NCI-H1048 (cell line): ENCODE measurements around the gene LCE2A.
"Not testable (repeated sequence)": the region's sequence is repeated elsewhere in the genome, so short reads cannot be mapped to it uniquely, and the experiment has no call there.

Experiments used
- DNase-seq: peaks from one replicate; lab custom pipeline; 2025; lab: John Stamatoyannopoulos, UW

Gene LCE2A

GRCh38 chr1:152697701-152698600 lies at the start of gene LCE2A:
Gene LCE2A, plus strand, starts transcription at chr1:152698345. Its CDS starts 557 bp downstream, at chr1:152698902.
- no peak for DNase-seq

- DNase-seq, result peak; percentile 26
These were observed 44.0 kb upstream of the LCE2A start for GRCh38 chr1:152654110-152654509.

GRCh38 chr1:152656459-152656858 lies 41.7 kb upstream of the LCE2A start:
- no peak for DNase-seq

- no peak for DNase-seq
These were observed 40.5 kb upstream of the LCE2A start for GRCh38 chr1:152657677-152658076.

- DNase-seq, result no peak
These were observed 39.5 kb upstream of the LCE2A start for GRCh38 chr1:152658649-152659048.

GRCh38 chr1:152663098-152663497 lies 35.0 kb upstream of the LCE2A start, which contains the start of gene LCE2D:
Gene LCE2D, plus strand, starts transcription at chr1:152663380. Its CDS starts 726 bp downstream, at chr1:152664106.
- no peak for DNase-seq

- DNase-seq, result not testable (repeated sequence)
These were observed 32.0 kb upstream of the LCE2A start for GRCh38 chr1:152666171-152666570.

GRCh38 chr1:152667648-152668047 lies 30.5 kb upstream of the LCE2A start:
- no peak for DNase-seq

GRCh38 chr1:152673016-152673415 lies 25.1 kb upstream of the LCE2A start:
- no peak for DNase-seq

GRCh38 chr1:152674983-152675382 lies 23.2 kb upstream of the LCE2A start, which contains the start of gene LCE2C:
Gene LCE2C, plus strand, starts transcription at chr1:152675279. Its CDS starts 737 bp downstream, at chr1:152676016.
- DNase-seq, result not testable (repeated sequence)

- DNase-seq, result no peak
These were observed 18.7 kb upstream of the LCE2A start for GRCh38 chr1:152679459-152679858.

- DNase-seq, result no peak
These were observed 16.5 kb upstream of the LCE2A start for GRCh38 chr1:152681616-152682015.

GRCh38 chr1:152683846-152684245 lies 14.3 kb upstream of the LCE2A start:
- DNase-seq, result no peak

- not testable (repeated sequence) for DNase-seq
These were observed 12.3 kb upstream of the LCE2A start, which contains the start of gene LCE2B for GRCh38 chr1:152685823-152686222. Gene LCE2B, plus strand, starts transcription at chr1:152686123. Its CDS starts 721 bp downstream, at chr1:152686844.

GRCh38 chr1:152699746-152700145 lies 1.6 kb downstream of the LCE2A start:
- DNase-seq, result no peak

- no peak for DNase-seq
These were observed 9.7 kb downstream of the LCE2A start, which contains the start of gene LCE4A for GRCh38 chr1:152707860-152708259. Gene LCE4A, plus strand, starts transcription at chr1:152708160. Its CDS starts 916 bp downstream, at chr1:152709076.

- DNase-seq, result no peak
These were observed 20.1 kb downstream of the LCE2A start for GRCh38 chr1:152718238-152718637.

GRCh38 chr1:152725261-152725660 lies 27.1 kb downstream of the LCE2A start:
- DNase-seq, result no peak

GRCh38 chr1:152728986-152729385 lies 30.8 kb downstream of the LCE2A start:
- no peak for DNase-seq

- no peak for DNase-seq
These were observed 37.5 kb downstream of the LCE2A start for GRCh38 chr1:152735648-152736047.

GRCh38 chr1:152737997-152738396 lies 39.9 kb downstream of the LCE2A start:
- no peak for DNase-seq

- DNase-seq, result no peak
These were observed 41.7 kb downstream of the LCE2A start for GRCh38 chr1:152739841-152740240.

- DNase-seq, result no peak
These were observed 43.5 kb downstream of the LCE2A start for GRCh38 chr1:152741656-152742055.
